CD14-positive monocyte (primary cell): ENCODE results near the gene KRTAP9-2. TPM values are rescaled to one million over a fixed set of nuclear protein-coding genes. Genes with fewer than 3 reads are reported as not detected.
A peak's percentile ranks its signal among the peaks of the same experiment; 100 is the strongest.
"Not testable (repeated sequence)": the region's sequence is repeated elsewhere in the genome, so short reads cannot be mapped to it uniquely, and the experiment has no call there.

Experiments
- DNase-seq, 3 donors: peaks; one replicate each; pipeline ENCODE4 v3.0.0-alpha.2; 2011 to 2022
- H2AFZ ChIP-seq: 2 replicates; pipeline ENCODE4 v1.6.0; 2012; ENCODE audit warnings: mild to moderate bottlenecking, low read depth, low read length, inconsistent platforms; ENCODE audit not compliant: insufficient read depth, poor library complexity, severe bottlenecking
- H3K27ac ChIP-seq, 2 donors: 1 replicate in 1 of 2; 2 replicates in 1 of 2; pipeline ENCODE4 v1.5.1; 2012 to 2013; ENCODE audit warnings: low read length in 2 of 2, control low read depth in 1 of 2, inconsistent platforms in 1 of 2, low read depth in 1 of 2, mild to moderate bottlenecking in 1 of 2
- H3K27me3 ChIP-seq, 2 donors: one replicate each; pipeline versions ENCODE4 v1.6.0 to v1.6.1; 2011 to 2013; ENCODE audit warnings: low read length in 2 of 2; ENCODE audit not compliant: control insufficient read depth in 2 of 2, insufficient read depth in 2 of 2
- H3K36me3 ChIP-seq, 2 donors: replicated peaks in 1 of 2; 1 replicate in 1 of 2; 2 replicates in 1 of 2; pipeline versions ENCODE4 v1.5.1 to v1.6.1; 2012 to 2013; ENCODE audit warnings: low read length in 2 of 2, control low read depth in 1 of 2, inconsistent platforms in 1 of 2, mild to moderate bottlenecking in 1 of 2; ENCODE audit not compliant: insufficient read depth in 2 of 2, control insufficient read depth in 1 of 2
- H3K4me1 ChIP-seq, 2 donors: 1 replicate in 1 of 2; 2 replicates in 1 of 2; pipeline versions ENCODE4 v1.5.1 to v1.6.1; 2012 to 2013; ENCODE audit warnings: low read length in 2 of 2, control low read depth in 1 of 2, inconsistent platforms in 1 of 2, mild to moderate bottlenecking in 1 of 2, moderate library complexity in 1 of 2; ENCODE audit not compliant: insufficient read depth in 2 of 2, control insufficient read depth in 1 of 2
- H3K4me2 ChIP-seq: replicated peaks from 2 replicates; pipeline ENCODE3; 2012; ENCODE audit warnings: low read length, moderate library complexity, mild to moderate bottlenecking; ENCODE audit not compliant: poor library complexity, severe bottlenecking; ENCODE audit errors: extremely low read depth
- H3K4me3 ChIP-seq, 3 experiments: fragments of 200-600 bp in 1 of 3; sonication (generic) in 1 of 3; replicated peaks in 1 of 3; 1 replicate in 2 of 3; 2 replicates in 1 of 3; pipeline ENCODE4 v1.5.1; 2011 to 2013; ENCODE audit warnings: low read length in 3 of 3, mild to moderate bottlenecking in 3 of 3, control low read depth in 2 of 3, low read depth in 2 of 3, inconsistent platforms in 1 of 3, moderate library complexity in 1 of 3
- H3K79me2 ChIP-seq: 2 replicates; pipeline ENCODE4 v1.6.0; 2012; ENCODE audit warnings: mild to moderate bottlenecking, control low read depth, inconsistent platforms, low read length, moderate library complexity; ENCODE audit not compliant: insufficient read depth
- H3K9ac ChIP-seq: 2 replicates; pipeline ENCODE4 v1.6.0; 2017; ENCODE audit warnings: low read length, mild to moderate bottlenecking; ENCODE audit not compliant: insufficient read depth, poor library complexity, severe bottlenecking
- H3K9me3 ChIP-seq, 2 donors: replicated peaks in 1 of 2; 1 replicate in 1 of 2; 2 replicates in 1 of 2; pipeline versions ENCODE4 v1.5.1 to v1.6.1; 2012 to 2013; ENCODE audit warnings: low read length in 2 of 2, control low read depth in 1 of 2; ENCODE audit not compliant: control insufficient read depth in 1 of 2, insufficient read depth in 1 of 2
- H4K20me1 ChIP-seq: 2 replicates; pipeline ENCODE4 v1.6.0; 2012; ENCODE audit warnings: mild to moderate bottlenecking, low read length, control low read depth, moderate library complexity; ENCODE audit not compliant: insufficient read depth
- H3K27ac Mint-ChIP-seq, 7 donors: one replicate each; pipeline ENCODE4 v1.8.0; 2020; ENCODE audit warnings: mild to moderate bottlenecking in 7 of 7, mixed read lengths in 7 of 7, moderate library complexity in 6 of 7, inconsistent platforms in 2 of 7
- H3K27me3 Mint-ChIP-seq, 3 donors: one replicate each; pipeline ENCODE4 v1.8.0; 2021 to 2022; ENCODE audit warnings: low read depth in 3 of 3, mild to moderate bottlenecking in 3 of 3, mixed read lengths in 3 of 3, moderate library complexity in 3 of 3, inconsistent platforms in 1 of 3
- H3K36me3 Mint-ChIP-seq, 2 donors: one replicate each; pipeline ENCODE4 v1.8.0; 2020; ENCODE audit warnings: mixed read lengths in 2 of 2, inconsistent platforms in 1 of 2, mild to moderate bottlenecking in 1 of 2
- H3K4me1 Mint-ChIP-seq: one replicate; pipeline ENCODE4 v1.8.0; 2020; ENCODE audit warnings: mild to moderate bottlenecking, mixed read lengths
- H3K4me3 Mint-ChIP-seq, 2 donors: one replicate each; pipeline ENCODE4 v1.8.0; 2020; ENCODE audit warnings: mild to moderate bottlenecking in 2 of 2, mixed read lengths in 2 of 2, moderate library complexity in 1 of 2
- H3K9me3 Mint-ChIP-seq, 7 donors: one replicate each; pipeline ENCODE4 v1.8.0; 2020 to 2022; ENCODE audit warnings: mixed read lengths in 7 of 7, mild to moderate bottlenecking in 6 of 7, moderate library complexity in 6 of 7, inconsistent platforms in 2 of 7
- CTCF ChIP-seq: fragments of 200-600 bp; IDR thresholded peaks from one replicate; pipeline ENCODE4 v1.8.0; 2022; ENCODE audit warnings: antibody characterized with exemption, mild to moderate bottlenecking
- WGBS: methylation state at CpG from one replicate; pipeline ENCODE4 v1.1.5; 2013; ENCODE audit warnings: missing lambda C conversion rate; ENCODE audit not compliant: insufficient coverage; 5-methylcytosine and 5-hydroxymethylcytosine counted together
- intact Hi-C, 2 donors: fragments of 100-400 bp; cut with micrococcal nuclease; formaldehyde crosslinking; loops; one replicate each; pipeline versions ENCODE4 v1.15.0 to v1.15.1; 2023
- polyA plus RNA-seq, 3 donors: library from polyadenylated mRNA; depleted of rRNA in 1 of 3; unstranded in 2 of 3; stranded (reverse) in 1 of 3; fragments of 300-500 nt in 2 of 3; fragments of >200 nt in 1 of 3; fragmentation: Illumina TruSeq in 2 of 3; gene quantifications; 1 replicate in 2 of 3; 2 replicates in 1 of 3; pipeline ENCODE4 v1.2.3, GENCODE V29; 2012 to 2021

Gene KRTAP9-2
- polyA plus RNA-seq, 3 donors, result not detected

DNA sequence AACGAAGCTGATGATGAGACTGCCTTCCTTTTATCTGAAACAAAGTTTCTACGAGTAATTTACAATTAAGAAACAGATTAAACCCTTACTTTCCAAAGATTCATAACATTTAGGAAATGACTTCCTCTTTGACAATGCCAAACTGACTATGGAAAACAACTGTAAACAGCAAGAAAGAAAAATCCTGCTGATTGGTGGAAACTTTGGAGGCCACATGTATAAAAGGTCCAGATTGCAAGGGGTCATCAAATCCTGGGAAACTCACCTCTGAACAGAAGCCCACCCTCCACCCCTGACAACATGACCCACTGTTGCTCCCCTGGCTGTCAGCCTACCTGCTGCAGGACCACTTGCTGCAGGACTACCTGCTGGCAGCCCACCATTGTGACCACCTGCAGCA, 38.6 kb downstream of the KRTAP9-2 start, which contains the start of gene KRTAP9-6:
TSS of gene KRTAP9-6 (plus strand) at position 301 of the 400 bp plus-strand sequence. CDS start at position 301, 0 bp downstream.
- no peak within 1 kb of the TSS for H3K9ac ChIP-seq
- peak within 1 kb of the TSS in 1 of 7 donors; percentile 59 for H3K27ac Mint-ChIP-seq
- H3K27me3 Mint-ChIP-seq, result peaks cover 7 to 14% (median 9%) of the 10 kb centered on the region in 3 donors
- no peak for DNase-seq
- H3K9me3 ChIP-seq, result no peaks in the 10 kb centered on the region
- no peak within 1 kb of the TSS for H3K4me2 ChIP-seq
- H3K9me3 Mint-ChIP-seq, result peaks cover 0 to 3% (median 0%) of the 10 kb centered on the region in 7 donors
- no CpG with 5 or more reads among the region's 2 CpGs for WGBS
- no peaks in the 10 kb centered on the region for H3K79me2 ChIP-seq
- no peak within 1 kb of the TSS for H3K4me3 ChIP-seq
- no peaks in the 10 kb centered on the region for H3K4me1 ChIP-seq
- no peaks in the 10 kb centered on the region for H3K36me3 ChIP-seq
- H3K36me3 Mint-ChIP-seq, result no peaks in the 10 kb centered on the region
- no peaks in the 10 kb centered on the region for H4K20me1 ChIP-seq
- H3K4me1 Mint-ChIP-seq, result no peaks in the 10 kb centered on the region
- H3K4me3 Mint-ChIP-seq, result peak within 1 kb of the TSS in 1 of 2 donors; percentile 57
- no peak within 1 kb of the TSS for H2AFZ ChIP-seq
- TF ChIP-seq CTCF, result no peak
- intact Hi-C loops, result no loop called here
- H3K27me3 ChIP-seq, result peaks cover 0 to 6% of the 10 kb centered on the region in 2 donors
- H3K27ac ChIP-seq, result no peak within 1 kb of the TSS

GRCh38 chr17:41267711-41268110, 41.3 kb downstream of the KRTAP9-2 start:
- no peaks in the 10 kb centered on the region for H3K79me2 ChIP-seq
- peaks cover 0 to 2% (median 0%) of the 10 kb centered on the region in 7 donors for H3K9me3 Mint-ChIP-seq
- no peaks in the 10 kb centered on the region for H3K36me3 ChIP-seq
- H3K4me3 Mint-ChIP-seq, result no peak overlapping the region
- no peaks in the 10 kb centered on the region for H3K4me1 Mint-ChIP-seq
- no peak overlapping the region for H3K27ac Mint-ChIP-seq
- no peaks in the 10 kb centered on the region for H4K20me1 ChIP-seq
- H3K4me2 ChIP-seq, result no peak overlapping the region
- no peak overlapping the region for H2AFZ ChIP-seq
- H3K27me3 Mint-ChIP-seq, result peaks cover 6 to 18% (median 13%) of the 10 kb centered on the region in 3 donors
- intact Hi-C loops, result no loop called here
- H3K27ac ChIP-seq, result no peak overlapping the region
- H3K4me3 ChIP-seq, result no peak overlapping the region
- H3K9ac ChIP-seq, result no peak overlapping the region
- no CpG with 5 or more reads among the region's 3 CpGs for WGBS
- no peaks in the 10 kb centered on the region for H3K9me3 ChIP-seq
- DNase-seq, result no peak
- TF ChIP-seq CTCF, result no peak
- no peaks in the 10 kb centered on the region for H3K36me3 Mint-ChIP-seq
- H3K4me1 ChIP-seq, result no peaks in the 10 kb centered on the region
- peaks cover 0 to 6% of the 10 kb centered on the region in 2 donors for H3K27me3 ChIP-seq

GRCh38 chr17:41271323-41271722, 44.9 kb downstream of the KRTAP9-2 start:
- 83% methylated on average over 1 of the region's 1 CpG for WGBS
- H3K9me3 Mint-ChIP-seq, result not testable (repeated sequence)

More at GRCh38 chr17:41271323-41271722, 44.9 kb downstream of the KRTAP9-2 start:
- H3K27ac ChIP-seq, H3K36me3 Mint-ChIP-seq, H4K20me1 ChIP-seq, H3K9me3 ChIP-seq, intact Hi-C loops, H3K4me2 ChIP-seq, H3K9ac ChIP-seq, H3K79me2 ChIP-seq, H3K36me3 ChIP-seq, H3K4me1 Mint-ChIP-seq, DNase-seq, H3K4me3 ChIP-seq, H3K4me3 Mint-ChIP-seq, H3K4me1 ChIP-seq, H2AFZ ChIP-seq, H3K27ac Mint-ChIP-seq, H3K27me3 ChIP-seq: not testable (repeated sequence)
- H3K27me3 Mint-ChIP-seq, result peaks cover 5 to 13% (median 11%) of the 10 kb centered on the region in 3 donors
